Measurements from ENCODE around the gene RXRA.

DNA sequence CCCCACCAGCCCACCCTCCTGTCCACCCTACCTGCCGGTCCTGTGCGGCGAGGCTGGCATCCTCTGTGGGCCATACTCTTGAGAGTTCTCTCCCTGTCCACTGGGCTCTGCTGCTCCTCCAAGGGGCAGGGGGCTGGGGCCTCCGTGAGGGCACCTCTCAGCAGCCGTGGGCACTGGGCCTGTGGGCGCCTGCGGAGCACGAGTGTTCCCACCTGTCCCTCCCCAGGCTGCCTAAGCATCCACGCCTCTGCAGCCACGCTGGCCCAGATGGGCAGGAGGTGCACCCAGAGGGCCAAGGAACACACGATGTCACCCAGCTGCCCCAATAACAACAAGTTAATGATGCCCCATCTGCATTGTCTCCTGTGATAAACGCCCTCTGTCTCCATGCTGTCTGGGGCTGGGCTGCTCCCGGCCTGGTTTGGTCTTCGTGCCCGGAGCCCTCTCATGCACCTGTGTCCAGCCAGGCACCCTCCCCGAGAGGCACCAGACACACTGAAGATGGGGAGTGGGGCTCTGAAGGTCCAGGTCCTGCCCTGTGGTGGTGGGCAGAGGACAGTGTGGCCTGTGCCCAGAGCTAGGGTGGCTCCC lies 114.5 kb downstream of the RXRA start:
- TF ChIP-seq, protein P1, sequence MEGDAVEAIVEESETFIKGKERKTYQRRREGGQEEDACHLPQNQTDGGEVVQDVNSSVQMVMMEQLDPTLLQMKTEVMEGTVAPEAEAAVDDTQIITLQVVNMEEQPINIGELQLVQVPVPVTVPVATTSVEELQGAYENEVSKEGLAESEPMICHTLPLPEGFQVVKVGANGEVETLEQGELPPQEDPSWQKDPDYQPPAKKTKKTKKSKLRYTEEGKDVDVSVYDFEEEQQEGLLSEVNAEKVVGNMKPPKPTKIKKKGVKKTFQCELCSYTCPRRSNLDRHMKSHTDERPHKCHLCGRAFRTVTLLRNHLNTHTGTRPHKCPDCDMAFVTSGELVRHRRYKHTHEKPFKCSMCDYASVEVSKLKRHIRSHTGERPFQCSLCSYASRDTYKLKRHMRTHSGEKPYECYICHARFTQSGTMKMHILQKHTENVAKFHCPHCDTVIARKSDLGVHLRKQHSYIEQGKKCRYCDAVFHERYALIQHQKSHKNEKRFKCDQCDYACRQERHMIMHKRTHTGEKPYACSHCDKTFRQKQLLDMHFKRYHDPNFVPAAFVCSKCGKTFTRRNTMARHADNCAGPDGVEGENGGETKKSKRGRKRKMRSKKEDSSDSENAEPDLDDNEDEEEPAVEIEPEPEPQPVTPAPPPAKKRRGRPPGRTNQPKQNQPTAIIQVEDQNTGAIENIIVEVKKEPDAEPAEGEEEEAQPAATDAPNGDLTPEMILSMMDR (IDR thresholded peaks at IDR 0.05), result no peak
- TF ChIP-seq POLR2A (IDR thresholded peaks at IDR 0.05) (no peak), EP300 (IDR thresholded peaks at IDR 0.05; ENCODE audit: low read depth) (no peak), POLR2AphosphoS5 (IDR thresholded peaks at IDR 0.05) (no peak)

Measured in transverse colon (tissue), 4 donors.